Left ventricle myocardium superior (tissue), 1 donor: Measurements from ENCODE around the gene PSMA5. TPM values are rescaled to one million over a fixed set of nuclear protein-coding genes. Genes with fewer than 3 reads are reported as not detected.

Source experiments
- ATAC-seq: fragments of 200-7000 bp; cut with Tn5 transposase; one replicate; pipeline ENCODE4 v1.9.1; 2020; ENCODE audit warnings: mild to moderate bottlenecking, moderate library complexity
- DNase-seq: peaks from one replicate; pipeline ENCODE4 v3.0.0-alpha.2; 2020
- intact Hi-C: fragments of 100-400 bp; cut with micrococcal nuclease; formaldehyde crosslinking; loops from one replicate; pipeline ENCODE4 v1.11.0; 2022
- total RNA-seq: library from RNA; stranded (reverse); fragmentation: NEBNext Ultra II Directional; extraction: Animal tissue kit (Norgen Biotek cat#: 25700); gene quantifications from one replicate; pipeline ENCODE4 v1.2.1, GENCODE V29; 2021
- donor health status: DM: no; HTN: yes; CAD: no; lungs with severe emphysema.

Gene PSMA5
- total RNA-seq, 1 donor from 2014 or later, result 50.8 TPM

DNA sequence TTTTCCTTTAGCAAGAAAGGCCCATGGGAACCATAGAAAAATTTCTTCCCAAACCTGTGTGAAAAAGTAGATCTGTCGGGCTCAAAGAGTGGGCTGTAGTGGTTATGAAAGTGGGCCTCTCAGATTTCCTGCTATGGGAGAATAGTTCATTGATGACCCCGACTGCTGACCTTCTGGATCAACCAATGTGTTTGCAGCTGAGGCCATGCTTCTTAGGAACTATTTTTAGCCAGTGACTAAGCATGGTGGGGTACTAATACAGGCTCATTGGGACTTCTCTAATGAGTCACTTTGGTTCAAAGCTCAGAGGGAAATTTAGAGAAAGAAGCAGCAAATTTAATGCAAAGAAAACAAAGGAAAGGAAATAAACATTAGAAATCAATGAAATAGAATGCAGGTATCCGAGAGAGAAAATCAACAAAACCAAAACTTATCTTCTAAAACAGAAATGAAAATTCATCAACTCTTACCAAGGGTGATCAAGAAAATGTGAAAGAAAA is 12.6 kb upstream of the PSMA5 start:
- intact Hi-C loops, result no loop called here
- ATAC-seq, result peak; percentile 73

DNA sequence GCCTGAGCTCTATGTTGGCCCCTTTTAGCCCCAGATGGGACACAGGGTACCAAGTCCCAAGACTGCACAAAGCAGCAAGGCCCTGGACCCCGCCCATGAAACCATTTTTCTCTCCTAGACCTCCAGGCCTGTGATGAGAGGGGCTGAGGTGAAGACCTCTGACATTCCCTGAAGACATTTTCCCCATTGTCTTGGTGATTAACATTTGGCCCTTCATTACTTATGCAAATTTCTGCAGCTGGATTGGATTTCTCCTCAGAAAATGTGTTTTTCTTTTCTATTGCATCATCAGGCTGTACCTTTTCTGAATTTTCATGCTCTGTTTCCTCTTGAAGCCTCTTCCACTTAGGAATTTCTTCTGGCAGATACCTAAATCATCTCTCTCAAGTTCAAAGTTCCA is 8.2 kb upstream of the PSMA5 start:
- intact Hi-C loops, result no loop called here
- DNase-seq (no peak), ATAC-seq (no peak)

More for the DNA sequence above, 12.6 kb upstream of the PSMA5 start:
- DNase-seq, result no peak

- DNase-seq, result no peak
- ATAC-seq, result no peak
- intact Hi-C loops, result no loop called here
These were observed 7.1 kb upstream of the PSMA5 start for GRCh38 chr1:109433322-109433721.

DNA sequence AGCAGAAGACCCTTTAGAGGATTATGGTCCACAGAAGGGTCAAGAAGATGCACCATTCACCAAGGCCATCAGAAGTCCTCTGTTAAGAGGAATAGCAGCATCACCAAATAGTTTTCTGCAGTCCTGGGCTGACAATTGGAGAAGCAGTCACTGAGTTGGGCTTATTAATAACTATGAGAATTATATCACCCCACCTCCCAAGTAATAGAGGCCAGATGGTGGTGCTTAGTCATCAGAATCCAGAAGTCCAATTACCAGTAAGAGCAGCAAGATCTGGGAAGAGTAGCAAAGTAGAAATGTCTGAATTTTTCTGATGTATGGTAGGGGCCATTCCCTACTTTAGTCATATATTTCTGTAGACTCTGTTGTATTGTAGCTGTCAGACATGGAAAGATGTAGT is 6.1 kb upstream of the PSMA5 start:
- ATAC-seq, result no peak
- intact Hi-C loops, result no loop called here
- no peak for DNase-seq

- intact Hi-C loops, result no loop called here
These were observed 871 bp upstream of the PSMA5 start for GRCh38 chr1:109427171-109427467.

DNA sequence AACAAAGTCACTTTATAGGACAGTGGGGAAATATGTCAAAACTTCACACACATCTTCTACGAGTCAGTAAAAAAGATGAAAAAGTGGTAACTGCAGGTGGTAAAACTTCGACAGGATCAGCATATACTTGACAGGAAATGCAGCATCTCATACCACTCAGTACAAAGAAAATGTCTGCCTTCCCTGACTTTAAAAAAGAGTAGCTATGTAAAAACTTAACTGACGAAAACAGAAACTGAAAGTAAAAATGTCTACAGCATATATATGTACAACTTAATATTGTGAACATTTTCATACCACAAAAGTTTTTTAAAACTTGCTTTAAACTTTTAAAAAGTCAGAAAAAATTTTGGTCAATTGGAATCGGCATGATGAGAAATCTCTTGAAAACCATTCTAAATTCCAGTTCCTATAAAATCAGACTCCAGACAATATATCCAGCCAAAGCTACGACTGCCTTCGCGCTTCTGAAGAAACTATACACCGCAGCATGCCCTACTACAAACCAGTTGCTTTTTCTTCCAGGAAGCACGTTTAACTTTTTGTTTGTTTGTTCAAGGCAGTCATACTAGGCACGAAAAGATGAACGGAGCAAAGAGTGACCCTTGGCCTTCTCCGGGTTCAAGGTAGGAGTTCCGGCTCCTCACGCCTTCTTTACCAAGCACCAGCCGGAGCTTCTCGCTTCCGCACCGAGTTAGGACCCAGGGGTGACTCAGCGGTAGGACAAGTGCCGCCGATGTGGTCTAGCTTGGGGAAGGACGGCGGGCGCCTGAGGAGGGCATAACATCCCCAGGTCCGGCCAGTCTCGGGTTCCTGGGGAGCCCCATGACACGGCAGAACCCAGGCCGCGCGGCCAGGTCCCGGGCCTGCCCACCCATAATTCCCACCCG is 612 bp downstream of the PSMA5 start:
- intact Hi-C loops, result no loop called here
- no peak for DNase-seq
- peak; percentile 42 for ATAC-seq

More at GRCh38 chr1:109427171-109427467, 871 bp upstream of the PSMA5 start:
- ATAC-seq (no peak), DNase-seq (no peak)

DNA sequence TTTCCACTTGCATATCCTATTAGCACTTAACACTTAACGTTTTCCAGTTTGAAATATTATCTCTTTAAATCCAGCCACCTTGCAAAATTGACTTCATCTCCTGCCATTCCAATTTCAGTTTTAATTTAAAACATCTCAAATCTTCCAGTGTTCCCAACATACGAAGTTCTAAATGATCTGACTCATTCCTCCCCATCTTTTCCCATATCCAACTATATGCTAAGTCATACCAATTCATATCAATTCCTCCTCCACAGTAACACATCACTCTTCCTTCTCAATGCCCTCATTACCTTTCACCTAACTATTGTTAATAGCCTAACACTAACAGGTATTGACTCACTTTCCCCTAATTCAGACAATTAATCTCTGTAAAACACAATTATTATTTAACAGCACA is 2.8 kb downstream of the PSMA5 start:
- DNase-seq (no peak), ATAC-seq (no peak)
- intact Hi-C loops, result no loop called here

DNA sequence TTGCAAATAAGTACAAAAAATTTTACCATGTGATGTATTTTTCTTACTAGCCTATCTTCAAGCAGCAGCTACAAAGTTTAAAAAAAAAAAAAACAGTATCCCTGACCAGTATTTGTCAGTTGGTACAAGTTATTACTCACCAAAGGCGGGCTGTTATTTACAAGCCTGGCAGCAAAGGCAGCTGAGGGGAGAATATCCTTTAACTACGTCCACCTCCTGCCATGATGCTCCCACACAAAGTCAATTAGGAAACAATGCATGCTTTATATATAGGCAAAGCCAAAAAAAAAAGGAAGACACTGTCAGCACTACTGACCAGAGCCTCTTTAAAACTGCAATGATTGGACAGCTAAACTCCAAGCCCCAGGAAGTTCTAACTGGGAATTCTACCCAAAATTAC is 13.7 kb downstream of the PSMA5 start:
- intact Hi-C loops, result no loop called here
- DNase-seq, result no peak
- no peak for ATAC-seq

GRCh38 chr1:109404838-109405237 is 21.4 kb downstream of the PSMA5 start:
- intact Hi-C loops, result no loop called here
- no peak for ATAC-seq
- DNase-seq, result no peak

GRCh38 chr1:109402025-109402424 is 24.2 kb downstream of the PSMA5 start:
- ATAC-seq (peak; percentile 14), DNase-seq (no peak)
- intact Hi-C loops, result no loop called here

DNA sequence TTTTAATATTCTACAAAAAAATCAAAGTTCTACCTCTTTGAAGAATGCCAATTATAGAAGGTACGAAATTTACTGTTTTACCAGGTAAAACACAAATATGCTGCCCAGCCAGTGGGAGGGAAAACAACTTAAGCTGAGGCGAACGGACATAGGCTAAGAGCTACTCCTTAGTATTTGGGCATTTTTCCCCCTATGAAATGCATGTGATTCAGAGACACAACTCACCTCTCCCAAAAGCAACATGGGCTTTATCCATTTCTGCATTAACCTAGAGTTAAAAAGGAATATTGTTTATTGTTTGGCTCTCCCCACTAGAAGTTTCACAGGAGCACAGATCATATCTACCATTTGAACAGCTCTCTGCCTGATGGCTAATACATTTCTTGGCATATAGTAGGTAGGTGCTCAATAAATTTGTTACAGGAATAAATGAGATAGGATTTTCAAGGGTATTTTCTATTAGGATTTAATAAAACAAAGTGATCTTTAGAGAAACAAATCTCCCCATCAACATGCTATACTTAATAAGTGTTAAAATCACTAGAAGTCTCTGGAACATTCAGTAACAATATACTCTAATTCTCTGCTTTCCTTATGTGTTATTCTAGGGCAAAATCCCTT is 26.1 kb downstream of the PSMA5 start:
- no peak for DNase-seq
- intact Hi-C loops, result no loop called here
- ATAC-seq, result no peak

DNA sequence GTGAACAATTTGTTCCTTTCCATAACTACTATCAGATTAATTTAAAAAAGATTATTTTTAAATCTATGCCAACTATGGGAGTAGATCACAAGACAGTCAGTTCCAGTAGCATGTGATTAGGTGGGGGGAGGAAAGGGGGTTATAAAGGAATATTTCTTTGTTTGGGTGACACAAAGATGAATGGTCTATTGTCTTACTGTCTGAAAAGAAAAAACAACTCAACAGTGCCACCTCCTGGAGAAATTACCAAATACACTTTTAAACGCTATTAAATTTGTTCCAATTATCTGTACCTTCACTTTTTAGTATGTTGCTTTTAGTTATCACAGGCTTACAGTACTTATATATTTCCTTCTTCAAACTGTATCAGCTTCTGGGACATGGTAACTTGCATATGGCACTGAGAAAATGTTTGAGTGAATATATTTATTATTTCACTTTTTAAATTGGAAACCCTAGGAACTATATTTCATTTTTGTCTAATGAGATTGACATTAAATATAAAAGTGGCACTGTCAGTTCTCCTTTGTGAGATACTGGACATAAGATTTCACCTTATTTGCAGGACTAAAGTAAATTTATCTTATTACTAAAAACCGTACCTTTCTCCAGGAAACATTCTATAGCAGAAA is 26.8 kb downstream of the PSMA5 start:
- ATAC-seq, result peak; percentile 7
- intact Hi-C loops, result loop anchor here (1.0 kb wide), 1 partner anchor 122 kb away; no protein-coding TSS in a partner anchor
- no peak for DNase-seq

- intact Hi-C loops, result loop anchor here (1.0 kb wide), 1 partner anchor 121 kb away; no protein-coding TSS in a partner anchor
- no peak for DNase-seq
These were observed 27.7 kb downstream of the PSMA5 start for GRCh38 chr1:109398343-109399225.

GRCh38 chr1:109397581-109398342 is 28.5 kb downstream of the PSMA5 start, which contains the start of gene SORT1:
TSS of gene SORT1 (minus strand) at chr1:109397918. CDS start at chr1:109397892, 26 bp downstream.
- ATAC-seq, result peak; percentile 89
- intact Hi-C loops, result no loop called here
- peak; percentile 92 for DNase-seq

More at GRCh38 chr1:109398343-109399225, 27.7 kb downstream of the PSMA5 start:
- no peak for ATAC-seq

DNA sequence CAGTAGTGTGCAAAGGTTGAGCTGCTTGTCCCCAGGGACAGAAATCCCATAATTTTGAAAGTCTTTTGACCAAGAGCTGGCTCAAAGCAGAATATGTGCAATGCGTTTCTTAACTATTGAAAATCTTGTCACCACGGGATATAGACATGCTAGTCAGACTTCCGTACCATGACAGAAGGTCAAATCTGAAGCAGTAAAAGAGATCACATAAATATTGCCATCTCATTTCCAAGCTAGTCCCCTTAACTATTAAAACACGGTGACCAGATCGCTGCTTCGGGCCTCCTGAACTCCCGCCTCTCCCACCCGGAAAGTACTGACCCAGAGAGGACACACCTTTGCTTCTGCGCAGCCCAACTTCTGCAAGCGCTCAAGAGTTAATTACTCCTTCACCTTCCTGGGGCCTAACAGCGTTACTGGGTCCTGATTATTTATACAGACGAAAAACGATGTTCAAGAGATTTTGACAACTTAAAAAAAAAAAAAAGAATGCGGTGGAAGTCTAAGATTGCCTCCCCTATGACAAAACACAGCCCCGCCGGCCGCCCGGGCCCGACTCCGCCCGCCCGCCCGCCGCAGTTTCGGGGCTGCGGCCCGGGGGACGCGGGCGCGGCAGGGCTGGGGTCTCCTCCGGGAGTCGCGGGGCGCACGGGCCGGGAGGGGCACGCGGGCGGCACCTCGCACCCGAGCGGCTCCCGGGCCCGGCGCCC is 29.2 kb downstream of the PSMA5 start:
- no peak for ATAC-seq
- DNase-seq, result no peak
- intact Hi-C loops, result no loop called here

DNA sequence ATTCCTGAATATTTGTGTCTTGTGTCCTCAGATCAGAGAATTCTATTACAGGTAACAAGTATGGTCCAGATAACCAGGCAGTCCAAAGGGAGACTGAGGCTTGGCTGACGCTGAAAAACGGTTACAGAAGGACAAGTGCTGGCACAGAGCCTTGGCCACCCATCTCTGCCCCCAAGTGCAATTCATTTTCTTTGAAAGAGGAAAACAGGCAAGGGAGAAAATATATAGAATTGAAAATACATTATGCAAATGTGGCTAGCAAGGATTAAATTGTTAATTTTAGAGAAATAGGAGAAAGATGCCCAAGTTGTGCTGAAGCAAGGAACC is 29.8 kb downstream of the PSMA5 start:
- DNase-seq (no peak), ATAC-seq (no peak)
- intact Hi-C loops, result no loop called here

- intact Hi-C loops, result no loop called here
- no peak for ATAC-seq
These were observed 30.4 kb downstream of the PSMA5 start for GRCh38 chr1:109395602-109396512.

More at GRCh38 chr1:109395602-109396512, 30.4 kb downstream of the PSMA5 start:
- no peak for DNase-seq
